Uterus (tissue), 2 donors: ENCODE results near the gene PXMP4.

Source experiments
- POLR2A ChIP-seq, 2 donors: fragments of 450-650 bp; IDR thresholded peaks; one replicate each; pipeline ENCODE4 v1.6.1; 2016; ENCODE audit warnings: antibody characterized with exemption in 2 of 2, mild to moderate bottlenecking in 1 of 2, moderate library complexity in 1 of 2
- TF ChIP-seq, protein P1 (sequence below), 4 experiments: fragments of 200-600 bp in 2 of 4; fragments of 450-650 bp in 2 of 4; sonication (generic) in 2 of 4; IDR thresholded peaks; one replicate each; pipeline ENCODE4 v1.5.1; 2016 to 2019; ENCODE audit warnings: antibody characterized with exemption in 4 of 4, mild to moderate bottlenecking in 2 of 4, moderate library complexity in 1 of 4

- TF ChIP-seq, protein P1, sequence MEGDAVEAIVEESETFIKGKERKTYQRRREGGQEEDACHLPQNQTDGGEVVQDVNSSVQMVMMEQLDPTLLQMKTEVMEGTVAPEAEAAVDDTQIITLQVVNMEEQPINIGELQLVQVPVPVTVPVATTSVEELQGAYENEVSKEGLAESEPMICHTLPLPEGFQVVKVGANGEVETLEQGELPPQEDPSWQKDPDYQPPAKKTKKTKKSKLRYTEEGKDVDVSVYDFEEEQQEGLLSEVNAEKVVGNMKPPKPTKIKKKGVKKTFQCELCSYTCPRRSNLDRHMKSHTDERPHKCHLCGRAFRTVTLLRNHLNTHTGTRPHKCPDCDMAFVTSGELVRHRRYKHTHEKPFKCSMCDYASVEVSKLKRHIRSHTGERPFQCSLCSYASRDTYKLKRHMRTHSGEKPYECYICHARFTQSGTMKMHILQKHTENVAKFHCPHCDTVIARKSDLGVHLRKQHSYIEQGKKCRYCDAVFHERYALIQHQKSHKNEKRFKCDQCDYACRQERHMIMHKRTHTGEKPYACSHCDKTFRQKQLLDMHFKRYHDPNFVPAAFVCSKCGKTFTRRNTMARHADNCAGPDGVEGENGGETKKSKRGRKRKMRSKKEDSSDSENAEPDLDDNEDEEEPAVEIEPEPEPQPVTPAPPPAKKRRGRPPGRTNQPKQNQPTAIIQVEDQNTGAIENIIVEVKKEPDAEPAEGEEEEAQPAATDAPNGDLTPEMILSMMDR (IDR thresholded peaks at IDR 0.05) = no peak
- no peak for TF ChIP-seq POLR2A (IDR thresholded peaks at IDR 0.05)
These were observed 6.2 kb downstream of the PXMP4 start for GRCh38 chr20:33713865-33714367.
